Measurements from ENCODE around the gene NUP210. TPM values are rescaled to one million over a fixed set of nuclear protein-coding genes. Genes with fewer than 3 reads are reported as not detected.

The NUP210 gene
- polyA plus RNA-seq, 4 donors = 6.5 to 29.1 (median 24.2) TPM

- no peak for DNase-seq (ENCODE audit: low read depth in 4 of 4, low spot score in 3 of 4)
These were observed 120.5 kb downstream of the NUP210 start for GRCh38 chr3:13299531-13300155.

- DNase-seq (ENCODE audit: low read depth in 4 of 4, low spot score in 3 of 4) = no peak
These were observed 123.5 kb downstream of the NUP210 start for GRCh38 chr3:13296662-13297061.

- no peak for DNase-seq (ENCODE audit: low read depth in 4 of 4, low spot score in 3 of 4)
These were observed 125.4 kb downstream of the NUP210 start for GRCh38 chr3:13294442-13295351.

- no peak for DNase-seq (ENCODE audit: low read depth in 4 of 4, low spot score in 3 of 4)
These were observed 127.7 kb downstream of the NUP210 start for GRCh38 chr3:13292375-13292774.

GRCh38 chr3:13290941-13291340 lies 129.2 kb downstream of the NUP210 start:
- DNase-seq (ENCODE audit: low read depth in 4 of 4, low spot score in 3 of 4) = no peak

DNA sequence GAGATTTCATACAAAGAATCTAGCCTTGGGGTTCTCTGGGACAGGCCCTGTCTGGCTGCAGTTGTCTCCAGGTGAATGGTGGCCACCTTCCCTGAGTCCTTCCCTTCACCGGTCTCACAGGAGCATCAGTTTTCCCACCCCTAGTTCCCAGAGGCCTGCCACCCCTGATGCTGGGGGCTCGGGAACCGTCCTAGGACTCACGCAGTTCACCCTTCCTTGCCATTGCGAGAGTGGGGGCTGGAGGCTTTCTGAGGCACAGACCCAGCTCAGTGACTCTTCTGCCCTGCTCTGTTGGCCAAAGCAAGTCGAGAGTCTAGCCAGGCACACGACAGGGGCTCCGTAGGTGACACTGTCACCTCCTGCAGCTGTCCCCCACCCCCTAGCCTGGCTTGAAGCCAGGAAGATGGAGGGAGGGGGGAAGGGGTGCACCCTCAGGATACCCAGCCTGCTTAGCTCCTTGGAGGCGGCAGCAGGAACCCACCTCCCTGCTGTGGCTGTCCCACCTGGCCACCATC lies 130.3 kb downstream of the NUP210 start:
- DNase-seq (ENCODE audit: low read depth in 4 of 4, low spot score in 3 of 4) = no peak

DNA sequence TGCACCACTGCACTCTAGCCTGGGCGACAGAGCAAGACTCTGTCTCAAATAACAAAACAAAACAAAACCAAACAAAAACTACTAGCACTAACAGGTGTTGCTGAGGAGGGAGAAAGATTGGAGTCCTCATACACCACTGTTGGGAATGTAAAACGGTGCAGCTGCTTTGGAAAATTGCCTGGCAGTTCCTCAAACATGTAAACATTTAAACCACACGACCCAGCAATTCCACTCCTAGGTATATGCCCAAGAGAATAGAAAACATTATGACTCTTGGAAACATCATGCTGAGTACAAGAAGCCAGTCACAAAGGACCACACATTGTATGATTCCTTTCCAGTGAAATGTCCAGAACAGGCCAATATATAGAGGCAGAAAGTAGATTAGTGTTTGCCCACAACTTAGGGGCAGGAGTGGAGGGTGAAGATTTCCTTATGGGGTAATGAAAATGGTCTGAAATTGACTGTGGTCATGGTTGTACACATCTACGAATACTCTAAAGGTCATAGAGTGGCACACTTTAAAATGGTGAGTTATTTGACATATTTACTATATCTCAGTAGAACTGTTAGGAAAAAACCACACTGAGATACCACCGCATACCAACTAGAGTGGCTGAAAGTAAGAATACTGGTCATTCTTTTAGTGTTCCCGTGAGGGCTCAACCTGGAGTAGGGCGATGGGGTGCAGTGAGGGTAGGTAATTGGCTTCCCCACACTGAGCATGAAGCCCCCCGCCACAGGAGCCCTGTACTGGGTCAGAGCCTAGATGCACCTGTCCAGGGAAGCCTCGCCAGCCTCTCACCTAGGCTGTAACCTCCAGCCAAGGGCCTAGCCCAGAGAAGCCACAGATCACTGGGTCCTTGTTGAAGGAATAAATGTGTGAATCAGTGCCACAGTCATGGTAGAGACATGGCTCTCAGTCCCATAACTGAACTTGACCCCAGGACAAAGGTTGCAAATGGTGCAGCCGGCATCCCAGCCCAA lies 131.1 kb downstream of the NUP210 start:
- DNase-seq (ENCODE audit: low read depth in 4 of 4, low spot score in 3 of 4) = no peak

DNA sequence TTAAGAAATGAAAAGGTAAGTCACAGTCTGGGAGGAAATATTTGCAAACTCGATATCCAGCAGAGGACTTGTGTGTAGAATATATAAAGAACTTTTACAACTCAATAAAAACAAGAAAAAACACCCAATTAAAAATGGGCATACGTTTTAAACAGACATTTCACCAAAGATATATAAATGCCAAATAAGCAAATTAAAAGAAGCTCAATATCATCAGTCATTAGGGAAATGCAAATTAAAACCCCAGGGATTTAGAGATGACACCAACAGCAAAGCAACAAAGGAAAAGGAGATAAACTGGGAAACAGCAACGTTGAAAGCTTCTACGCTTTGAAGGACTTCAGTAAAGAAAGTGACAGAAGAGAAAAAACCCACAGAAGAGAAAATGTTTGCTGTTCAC lies 132.3 kb downstream of the NUP210 start:
- no peak for DNase-seq (ENCODE audit: low read depth in 4 of 4, low spot score in 3 of 4)

- DNase-seq (ENCODE audit: low read depth in 4 of 4, low spot score in 3 of 4) = no peak
These were observed 133.2 kb downstream of the NUP210 start for GRCh38 chr3:13286873-13287272.

DNA sequence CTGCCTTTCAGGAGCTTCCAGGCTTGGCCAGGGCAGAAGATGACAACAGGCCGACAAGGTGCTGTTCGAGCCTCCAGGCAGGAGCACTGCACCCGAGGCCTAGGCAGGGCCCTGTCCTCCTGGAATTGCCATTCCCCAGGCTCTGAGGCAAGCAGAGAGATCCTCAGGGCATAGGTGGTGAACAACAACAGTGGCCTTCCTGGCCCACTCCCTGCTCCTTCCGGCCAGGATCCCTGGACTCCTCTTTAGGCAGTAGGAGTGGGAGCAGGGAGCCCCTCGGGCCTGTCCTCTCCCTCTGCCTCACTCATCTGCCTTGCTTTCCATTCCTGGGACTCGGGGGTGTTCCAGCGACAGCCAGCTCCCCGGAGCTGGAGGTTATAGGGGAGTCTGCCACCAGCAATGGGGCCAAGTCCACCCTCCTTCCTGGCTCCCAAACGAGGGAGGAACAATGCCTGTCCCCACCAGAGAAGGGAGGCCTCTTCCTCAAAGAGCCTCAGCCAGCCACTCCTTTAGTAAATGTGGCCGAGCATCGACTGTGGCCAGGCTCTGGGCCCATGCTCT lies 135.0 kb downstream of the NUP210 start:
- DNase-seq (ENCODE audit: low read depth in 4 of 4, low spot score in 3 of 4) = no peak

GRCh38 chr3:13283877-13284264 lies 136.3 kb downstream of the NUP210 start:
- no peak for DNase-seq (ENCODE audit: low read depth in 4 of 4, low spot score in 3 of 4)

DNA sequence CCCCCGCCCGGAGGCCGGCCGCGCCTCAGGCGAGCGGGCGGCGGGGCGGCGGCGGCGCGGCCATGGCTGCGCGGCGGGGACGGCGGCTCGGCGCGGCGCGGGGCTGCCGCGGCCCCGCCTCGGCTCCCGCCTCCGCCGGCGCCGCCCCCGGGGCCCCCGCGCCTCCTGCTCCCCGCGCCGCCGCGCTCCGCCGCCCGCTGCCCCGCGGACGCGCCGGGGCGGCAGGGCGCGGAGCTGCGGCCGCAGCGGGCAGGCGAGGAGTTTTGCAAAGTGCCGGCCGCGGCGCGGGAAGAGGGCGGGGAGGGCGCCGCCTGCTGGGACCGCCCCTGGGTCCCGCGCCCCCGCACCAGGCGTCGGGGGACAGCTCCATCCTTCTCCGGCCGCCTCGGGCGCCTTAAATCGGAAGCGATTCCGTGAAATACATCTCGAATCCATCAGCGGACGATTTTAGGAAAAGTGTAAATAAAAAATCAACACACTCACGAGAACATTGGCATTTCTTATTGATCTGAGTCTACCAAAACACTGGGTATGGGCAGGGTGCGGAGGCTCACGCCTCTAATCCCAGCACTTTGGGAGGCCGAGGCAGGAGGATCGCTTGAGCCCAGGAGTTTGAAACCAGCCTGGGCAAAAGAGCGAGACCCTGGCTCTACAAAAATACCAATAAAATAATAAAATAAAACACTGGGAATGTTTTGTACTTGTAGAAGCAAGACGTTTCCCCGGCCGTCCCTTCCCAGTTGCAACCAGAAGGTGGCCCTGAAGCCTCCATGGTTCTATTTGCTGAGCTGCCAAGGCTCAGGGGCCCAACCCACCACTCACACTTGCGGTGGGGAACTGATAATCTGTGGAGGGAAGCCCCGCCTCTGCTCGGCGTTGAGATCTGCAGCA lies 136.9 kb downstream of the NUP210 start:
- no peak for DNase-seq (ENCODE audit: low read depth in 4 of 4, low spot score in 3 of 4)

DNA sequence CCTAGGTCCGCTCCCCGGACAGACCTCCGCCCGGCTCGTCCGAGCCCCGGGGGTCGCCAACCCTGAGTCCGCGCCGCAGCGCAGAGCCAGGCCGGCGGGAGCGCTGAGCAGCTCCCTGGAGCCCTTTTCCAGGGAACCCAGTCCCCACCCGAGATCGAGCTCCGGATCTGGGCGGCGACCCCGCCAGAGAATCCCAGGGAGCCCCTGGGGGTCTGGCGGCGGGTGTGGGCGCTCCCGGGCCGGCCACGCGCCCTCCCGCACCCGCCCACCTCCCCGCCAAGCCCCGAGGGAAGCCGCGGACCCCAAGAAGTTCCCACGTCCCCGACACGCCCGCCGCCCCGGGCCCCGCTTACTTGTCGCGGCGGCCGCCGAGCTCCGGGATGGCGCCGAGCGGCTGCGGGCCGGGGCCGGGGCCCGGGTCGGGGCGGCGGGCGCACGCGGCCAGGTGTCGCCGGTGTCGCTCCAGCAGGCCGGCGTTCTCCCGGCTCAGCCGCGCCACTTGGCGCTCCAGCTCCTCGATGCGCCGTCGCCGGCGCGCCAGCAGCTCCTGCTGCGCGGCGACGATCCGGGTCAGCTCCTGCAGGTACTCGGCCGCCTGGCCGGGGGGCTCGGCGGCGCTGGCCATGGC lies 137.7 kb downstream of the NUP210 start:
- no peak for DNase-seq (ENCODE audit: low read depth in 4 of 4, low spot score in 3 of 4)

DNA sequence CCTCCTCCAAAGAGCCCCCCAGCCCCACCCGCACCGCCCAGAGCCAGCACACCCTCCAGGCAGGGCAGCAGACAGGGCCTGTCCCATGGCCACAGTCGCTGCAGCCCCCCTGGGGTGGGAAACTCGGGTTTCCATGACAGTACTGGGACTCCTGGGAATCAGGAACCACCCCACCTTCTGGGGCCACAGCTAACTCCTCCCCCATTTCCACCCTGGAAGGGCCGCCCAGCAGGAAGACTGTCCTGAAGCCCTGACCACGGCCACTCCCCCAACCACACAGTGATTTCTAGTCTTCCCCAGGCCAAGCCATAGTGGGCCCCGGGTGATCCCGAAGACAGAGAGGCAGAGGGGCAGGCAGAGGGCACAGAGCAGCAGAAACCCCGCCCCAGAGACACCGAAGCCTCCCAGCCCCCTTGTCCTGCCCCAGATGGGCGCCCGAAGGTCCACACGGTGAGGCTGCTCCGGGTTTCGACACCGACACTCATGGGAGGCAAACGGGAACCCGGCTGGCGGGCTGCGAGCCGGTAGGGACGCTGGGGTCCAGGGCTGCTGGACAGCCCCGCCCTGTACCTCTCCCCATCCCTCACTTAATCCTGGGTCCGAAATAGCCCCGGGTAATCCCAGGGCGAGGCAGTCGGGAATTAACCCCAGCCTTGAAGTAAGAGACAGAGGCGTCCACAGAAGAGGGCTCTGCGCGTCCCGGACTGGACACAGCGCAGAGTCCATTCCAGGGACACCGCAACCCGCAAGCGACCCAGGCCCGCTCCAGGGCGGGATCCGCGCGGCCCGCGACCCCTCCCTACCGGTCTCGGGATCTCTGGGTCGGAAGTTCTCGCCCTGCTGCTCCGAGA lies 138.4 kb downstream of the NUP210 start:
- DNase-seq (ENCODE audit: low read depth in 4 of 4, low spot score in 3 of 4) = no peak

DNA sequence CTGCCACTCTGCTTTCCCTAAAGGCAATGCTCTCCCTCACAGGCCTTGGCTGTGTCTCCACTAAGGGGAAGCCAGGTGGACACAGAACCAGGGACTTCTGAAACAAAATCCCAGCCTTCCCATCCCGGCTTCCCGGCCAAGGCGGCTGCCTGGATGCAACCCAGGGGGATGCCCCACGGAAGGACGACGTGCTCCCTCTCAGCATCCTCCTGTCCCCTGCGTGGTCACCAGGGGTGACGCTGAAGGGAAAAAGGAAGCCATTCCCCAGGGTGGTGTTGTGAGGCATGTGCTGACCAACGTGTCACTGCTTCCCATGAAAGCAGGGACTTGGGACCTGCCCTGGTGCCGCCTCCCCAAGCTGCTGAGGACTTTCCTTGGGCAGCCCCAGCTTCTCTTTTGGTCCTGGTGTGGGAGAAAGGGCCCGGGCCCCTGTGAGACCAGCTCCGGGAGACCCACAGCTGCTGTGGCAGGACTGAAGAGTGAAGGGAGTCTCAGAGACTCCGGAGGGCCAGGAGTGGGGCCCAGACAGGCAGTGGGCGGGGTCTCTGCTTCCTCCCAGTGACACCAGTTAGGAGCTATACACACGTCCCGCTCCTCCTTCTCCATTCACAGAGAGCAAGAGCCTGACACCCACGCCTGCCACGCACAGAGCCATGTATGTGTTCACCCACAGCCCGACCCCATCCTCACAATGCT lies 139.2 kb downstream of the NUP210 start:
- DNase-seq (ENCODE audit: low read depth in 4 of 4, low spot score in 3 of 4) = no peak

DNA sequence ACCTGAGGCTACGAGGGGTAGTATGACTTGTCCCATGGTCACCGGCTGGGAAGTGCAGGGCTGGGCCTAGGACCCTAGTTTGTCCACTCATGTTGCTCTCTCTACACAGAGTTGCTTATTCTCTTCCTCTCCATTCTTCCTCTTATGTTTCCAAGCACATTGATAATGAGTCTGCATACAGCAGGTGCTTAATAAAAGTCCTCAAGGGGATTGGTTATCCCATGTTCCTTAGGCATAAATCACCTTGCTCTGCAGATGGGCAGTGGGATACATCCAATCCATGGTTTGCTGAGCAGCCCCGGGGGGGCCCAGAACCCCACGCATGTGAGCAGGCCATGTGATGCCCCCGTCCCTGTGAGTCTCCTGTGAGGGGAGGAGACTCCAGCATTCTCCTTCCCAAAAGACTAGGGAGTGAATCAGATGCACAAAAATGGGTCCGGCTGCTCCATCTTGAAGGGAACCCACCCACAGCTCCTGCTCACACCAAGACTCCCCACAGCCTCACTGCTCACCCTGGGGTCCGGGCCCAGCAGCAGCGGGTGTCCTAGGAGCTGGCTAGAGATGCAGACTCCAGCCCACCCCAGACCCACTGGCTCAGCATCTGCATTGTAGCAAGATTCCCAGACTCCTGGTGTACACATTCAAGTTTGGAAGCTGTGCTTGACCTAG lies 139.9 kb downstream of the NUP210 start:
- no peak for DNase-seq (ENCODE audit: low read depth in 4 of 4, low spot score in 3 of 4)

GRCh38 chr3:13279532-13279910 lies 140.6 kb downstream of the NUP210 start:
- no peak for DNase-seq (ENCODE audit: low read depth in 4 of 4, low spot score in 3 of 4)
